Transverse colon (tissue), 4 donors: ENCODE measurements around the gene CEACAM16. TPM values are rescaled to one million over a fixed set of nuclear protein-coding genes. Genes with fewer than 3 reads are reported as not detected.

Experiments used
- DNase-seq: peaks from one replicate; pipeline ENCODE4 v3.0.0-alpha.2; 2019
- H3K27ac ChIP-seq, 4 donors: fragments of 200-600 bp; sonication (generic); 2 replicates each; pipeline ENCODE4 v1.5.1; 2016 to 2018; ENCODE audit warnings: inconsistent platforms in 4 of 4
- H3K27me3 ChIP-seq: fragments of 200-600 bp; sonication (generic); 2 replicates; pipeline ENCODE4 v1.5.1; 2017; ENCODE audit warnings: inconsistent platforms
- H3K36me3 ChIP-seq, 4 donors: fragments of 200-600 bp; sonication (generic); 2 replicates each; pipeline ENCODE4 v1.5.1; 2017 to 2019; ENCODE audit warnings: inconsistent platforms in 4 of 4
- H3K4me1 ChIP-seq, 4 donors: fragments of 200-600 bp; sonication (generic); 2 replicates each; pipeline ENCODE4 v1.5.1; 2017 to 2020; ENCODE audit warnings: inconsistent platforms in 4 of 4
- H3K4me3 ChIP-seq, 4 donors: fragments of 200-600 bp; sonication (generic); 1 replicate in 1 of 4; 2 replicates in 3 of 4; pipeline versions ENCODE4 v1.5.1 to v1.6.1; 2017 to 2019; ENCODE audit warnings: inconsistent platforms in 4 of 4
- H3K9me3 ChIP-seq, 2 donors: fragments of 200-600 bp; sonication (generic); 2 replicates each; pipeline ENCODE4 v1.5.1; 2017 to 2019; ENCODE audit warnings: inconsistent platforms in 2 of 2
- CTCF ChIP-seq, 5 experiments: fragments of 200-600 bp in 3 of 5; fragments of 450-650 bp in 2 of 5; sonication (generic) in 3 of 5; IDR thresholded peaks; 1 replicate in 2 of 5; 2 replicates in 3 of 5; pipeline ENCODE4 v1.5.1; 2016 to 2017; ENCODE audit warnings: antibody characterized with exemption in 5 of 5, inconsistent platforms in 3 of 5, mild to moderate bottlenecking in 2 of 5, moderate library complexity in 1 of 5
- EP300 ChIP-seq: sonication (generic); formaldehyde crosslinking; IDR thresholded peaks from one replicate; pipeline ENCODE4 v1.6.1; 2017; ENCODE audit warnings: antibody characterized with exemption, low read depth
- POLR2A ChIP-seq: fragments of 450-650 bp; IDR thresholded peaks from one replicate; pipeline ENCODE4 v1.6.1; 2016; ENCODE audit warnings: antibody characterized with exemption, mild to moderate bottlenecking, moderate library complexity
- POLR2AphosphoS5 ChIP-seq, 3 donors: sonication (generic); formaldehyde crosslinking; IDR thresholded peaks; one replicate each; pipeline ENCODE4 v1.6.1; 2016; ENCODE audit warnings: antibody characterized with exemption in 3 of 3
- WGBS, 2 donors: methylation state at CpG; one replicate each; pipeline ENCODE4 v1.1.5; 2018; ENCODE audit warnings: low coverage in 1 of 2; 5-methylcytosine and 5-hydroxymethylcytosine counted together
- in situ Hi-C, 4 donors: fragments of 200-750 bp; cut with MboI; loops; one replicate each; pipeline versions ENCODE4 v1.15.0 to v1.15.1; 2017; ENCODE audit warnings: low sequenced_read_pairs in 3 of 4, low pct_ligation_motif_present in 1 of 4, low pct_unique_long_range_greater_than_20kb in 1 of 4
- intact Hi-C: fragments of 100-400 bp; cut with DNase I; formaldehyde crosslinking; loops from one replicate; pipeline ENCODE4 v1.15.1; 2023; ENCODE audit warnings: low total_unique reads
- total RNA-seq, 4 donors: library from RNA; depleted of rRNA; stranded (reverse); fragments of >200 nt; gene quantifications; one replicate each; pipeline ENCODE4 v1.1.0, GENCODE V29; 2016

CEACAM16 gene
- total RNA-seq, 4 donors from 2014 or later = not detected

GRCh38 chr19:44744871-44745332 is 46.0 kb downstream of the CEACAM16 start:
- no peak for DNase-seq
- intact Hi-C loops = no loop called here
- H3K36me3 ChIP-seq = no peaks in the 10 kb centered on the region
- H3K9me3 ChIP-seq = no peaks in the 10 kb centered on the region
- in situ Hi-C loops = no loop called here
- 33% methylated on average over 3 of the region's 3 CpGs; no CpG with 5 or more reads in 1 of the 2 donors for WGBS, 2 donors
- H3K27ac ChIP-seq = peak overlapping the region; percentile 96 to 99 (median 97)
- no peak for TF ChIP-seq POLR2AphosphoS5 (IDR thresholded peaks at IDR 0.05)
- TF ChIP-seq EP300 = no peak
- no peak for TF ChIP-seq CTCF (IDR thresholded peaks at IDR 0.05)
- TF ChIP-seq POLR2A = no peak
- H3K27me3 ChIP-seq = no peaks in the 10 kb centered on the region
- peaks cover 55 to 88% (median 82%) of the 10 kb centered on the region in 4 donors for H3K4me1 ChIP-seq
- H3K4me3 ChIP-seq = no peak overlapping the region

- 20 to 35% methylated on average over 4 to 10 of the region's 10 CpGs for WGBS, 2 donors
- intact Hi-C loops (no loop called here), in situ Hi-C loops (no loop called here)
- H3K9me3 ChIP-seq = no peaks in the 10 kb centered on the region
- no peaks in the 10 kb centered on the region for H3K36me3 ChIP-seq
- TF ChIP-seq EP300 = peak; percentile 82
- TF ChIP-seq CTCF (IDR thresholded peaks at IDR 0.05) = no peak
- TF ChIP-seq POLR2AphosphoS5 (IDR thresholded peaks at IDR 0.05) = peak; percentile 50 to 56 (median 54)
- H3K4me3 ChIP-seq = peak overlapping the region in 1 of 4 donors; percentile 25
- peaks cover 58 to 89% (median 84%) of the 10 kb centered on the region in 4 donors for H3K4me1 ChIP-seq
- no peaks in the 10 kb centered on the region for H3K27me3 ChIP-seq
- H3K27ac ChIP-seq = peak overlapping the region; percentile 96 to 99 (median 97)
- DNase-seq = peak; percentile 82
These were observed 46.4 kb downstream of the CEACAM16 start for GRCh38 chr19:44745341-44745831.

- DNase-seq = no peak
- Histone ChIP-seq H3K27ac (peak overlapping the region; percentile 96 to 99 (median 97)), H3K36me3 (no peaks in the 10 kb centered on the region), H3K9me3 (no peaks in the 10 kb centered on the region), H3K27me3 (no peaks in the 10 kb centered on the region), H3K4me1 (peaks cover 57 to 89% (median 84%) of the 10 kb centered on the region in 4 donors), H3K4me3 (peak overlapping the region in 1 of 4 donors; percentile 83)
- in situ Hi-C loops = no loop called here
- WGBS, 2 donors = 70 to 76% methylated on average over 4 of the region's 4 CpGs
- TF ChIP-seq CTCF (IDR thresholded peaks at IDR 0.05) = no peak
- TF ChIP-seq POLR2AphosphoS5 (IDR thresholded peaks at IDR 0.05) = no peak
- no peak for TF ChIP-seq POLR2A
- no peak for TF ChIP-seq EP300
- intact Hi-C loops = no loop called here
These were observed 47.1 kb downstream of the CEACAM16 start for GRCh38 chr19:44745887-44746600.

GRCh38 chr19:44746616-44746945 is 47.6 kb downstream of the CEACAM16 start:
- Histone ChIP-seq H3K36me3 (no peaks in the 10 kb centered on the region), H3K27ac (peak overlapping the region; percentile 96 to 99 (median 97)), H3K4me3 (peak overlapping the region in 1 of 4 donors; percentile 83), H3K4me1 (peaks cover 52 to 89% (median 84%) of the 10 kb centered on the region in 4 donors), H3K27me3 (no peaks in the 10 kb centered on the region), H3K9me3 (no peaks in the 10 kb centered on the region)
- intact Hi-C loops = no loop called here
- TF ChIP-seq CTCF (IDR thresholded peaks at IDR 0.05) = no peak
- no peak for TF ChIP-seq POLR2AphosphoS5 (IDR thresholded peaks at IDR 0.05)
- TF ChIP-seq POLR2A = no peak
- TF ChIP-seq EP300 = no peak
- WGBS, 2 donors = 62 to 72% methylated on average over 3 to 5 of the region's 5 CpGs
- no peak for DNase-seq
- in situ Hi-C loops = no loop called here
